ENCODE data around the gene DISP3. TPM values are rescaled to one million over a fixed set of nuclear protein-coding genes. Genes with fewer than 3 reads are reported as not detected.

Gene DISP3
- total and polyA plus RNA-seq, 2 of the 13 experiments (the other 11 are each of a cell fraction or from before 2014, with no cell fraction given): 0.08 to 0.13 TPM

DNA sequence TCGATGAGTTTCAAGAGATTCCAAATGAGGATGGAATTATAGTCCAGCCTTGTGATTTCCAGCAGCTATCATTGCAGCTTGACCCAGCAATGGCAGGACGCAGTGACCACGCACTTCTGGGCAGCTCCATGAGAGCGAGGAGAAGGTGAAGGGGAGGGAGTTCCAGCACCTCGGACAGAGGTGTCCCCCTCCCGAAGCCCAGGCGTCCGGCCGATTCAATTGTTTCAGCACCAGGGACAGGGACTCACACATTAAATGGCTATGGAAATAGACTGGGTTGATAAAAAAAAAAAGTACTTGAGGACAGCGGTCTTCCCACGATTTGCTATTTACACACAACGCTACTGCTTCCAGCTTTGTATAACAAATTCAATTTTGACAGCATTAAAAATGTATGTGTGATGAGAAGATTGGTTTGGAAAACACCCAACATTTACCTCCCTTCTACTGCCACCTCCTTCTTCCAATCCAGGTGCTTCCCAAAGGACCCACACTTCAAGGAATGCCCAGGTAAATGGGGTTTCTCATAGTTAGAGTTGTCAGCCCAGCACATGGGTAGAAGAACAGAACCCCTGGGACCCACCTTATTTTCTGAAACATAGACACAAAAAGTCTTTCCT is 71.8 kb downstream of the DISP3 start (continued):
- TF ChIP-seq, protein P1, sequence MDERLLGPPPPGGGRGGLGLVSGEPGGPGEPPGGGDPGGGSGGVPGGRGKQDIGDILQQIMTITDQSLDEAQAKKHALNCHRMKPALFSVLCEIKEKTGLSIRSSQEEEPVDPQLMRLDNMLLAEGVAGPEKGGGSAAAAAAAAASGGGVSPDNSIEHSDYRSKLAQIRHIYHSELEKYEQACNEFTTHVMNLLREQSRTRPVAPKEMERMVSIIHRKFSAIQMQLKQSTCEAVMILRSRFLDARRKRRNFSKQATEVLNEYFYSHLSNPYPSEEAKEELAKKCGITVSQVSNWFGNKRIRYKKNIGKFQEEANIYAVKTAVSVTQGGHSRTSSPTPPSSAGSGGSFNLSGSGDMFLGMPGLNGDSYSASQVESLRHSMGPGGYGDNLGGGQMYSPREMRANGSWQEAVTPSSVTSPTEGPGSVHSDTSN (CRISPR knock-in tag; IDR thresholded peaks at IDR 0.05): no peak
- TF ChIP-seq, protein P2, sequence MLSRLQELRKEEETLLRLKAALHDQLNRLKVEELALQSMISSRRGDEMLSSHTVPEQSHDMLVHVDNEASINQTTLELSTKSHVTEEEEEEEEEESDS (CRISPR knock-in tag; IDR thresholded peaks at IDR 0.05; ENCODE audit: borderline replicate concordance): no peak
- TF ChIP-seq, protein P3, sequence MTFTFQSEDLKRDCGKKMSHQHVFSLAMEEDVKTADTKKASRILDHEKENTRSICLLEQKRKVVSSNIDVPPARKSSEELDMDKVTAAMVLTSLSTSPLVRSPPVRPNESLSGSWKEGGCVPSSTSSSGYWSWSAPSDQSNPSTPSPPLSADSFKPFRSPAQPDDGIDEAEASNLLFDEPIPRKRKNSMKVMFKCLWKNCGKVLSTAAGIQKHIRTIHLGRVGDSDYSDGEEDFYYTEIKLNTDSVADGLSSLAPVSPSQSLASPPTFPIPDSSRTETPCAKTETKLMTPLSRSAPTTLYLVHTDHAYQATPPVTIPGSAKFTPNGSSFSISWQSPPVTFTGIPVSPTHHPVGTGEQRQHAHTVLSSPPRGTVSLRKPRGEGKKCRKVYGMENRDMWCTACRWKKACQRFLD (CRISPR knock-in tag; IDR thresholded peaks at IDR 0.05; ENCODE audit: borderline replicate concordance): peak; percentile 97
- peak; percentile 88 for TF ChIP-seq ZSCAN25 (CRISPR knock-in tag; IDR thresholded peaks at IDR 0.05)
- TF ChIP-seq ZNF841 (CRISPR knock-in tag; IDR thresholded peaks at IDR 0.05; ENCODE audit: borderline replicate concordance): peak; percentile 83; the same call in 1 of the 2 replicates
- TF ChIP-seq, protein P4, sequence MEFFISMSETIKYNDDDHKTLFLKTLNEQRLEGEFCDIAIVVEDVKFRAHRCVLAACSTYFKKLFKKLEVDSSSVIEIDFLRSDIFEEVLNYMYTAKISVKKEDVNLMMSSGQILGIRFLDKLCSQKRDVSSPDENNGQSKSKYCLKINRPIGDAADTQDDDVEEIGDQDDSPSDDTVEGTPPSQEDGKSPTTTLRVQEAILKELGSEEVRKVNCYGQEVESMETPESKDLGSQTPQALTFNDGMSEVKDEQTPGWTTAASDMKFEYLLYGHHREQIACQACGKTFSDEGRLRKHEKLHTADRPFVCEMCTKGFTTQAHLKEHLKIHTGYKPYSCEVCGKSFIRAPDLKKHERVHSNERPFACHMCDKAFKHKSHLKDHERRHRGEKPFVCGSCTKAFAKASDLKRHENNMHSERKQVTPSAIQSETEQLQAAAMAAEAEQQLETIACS (CRISPR knock-in tag; IDR thresholded peaks at IDR 0.05): 0 out of 2 replicates have a peak, but pooled peaks have one; percentile 38
- TF ChIP-seq, protein P5, sequence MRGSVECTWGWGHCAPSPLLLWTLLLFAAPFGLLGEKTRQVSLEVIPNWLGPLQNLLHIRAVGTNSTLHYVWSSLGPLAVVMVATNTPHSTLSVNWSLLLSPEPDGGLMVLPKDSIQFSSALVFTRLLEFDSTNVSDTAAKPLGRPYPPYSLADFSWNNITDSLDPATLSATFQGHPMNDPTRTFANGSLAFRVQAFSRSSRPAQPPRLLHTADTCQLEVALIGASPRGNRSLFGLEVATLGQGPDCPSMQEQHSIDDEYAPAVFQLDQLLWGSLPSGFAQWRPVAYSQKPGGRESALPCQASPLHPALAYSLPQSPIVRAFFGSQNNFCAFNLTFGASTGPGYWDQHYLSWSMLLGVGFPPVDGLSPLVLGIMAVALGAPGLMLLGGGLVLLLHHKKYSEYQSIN (CRISPR knock-in tag; IDR thresholded peaks at IDR 0.05; ENCODE audit: borderline replicate concordance): peak; percentile 94; the same call in 1 of the 2 replicates
- peak; percentile 96 for TF ChIP-seq MTF1 (CRISPR knock-in tag; IDR thresholded peaks at IDR 0.05)
- no peak for TF ChIP-seq DPF2 (CRISPR knock-in tag; IDR thresholded peaks at IDR 0.05; ENCODE audit: borderline replicate concordance, low read depth)
- TF ChIP-seq ZNF713 (CRISPR knock-in tag; IDR thresholded peaks at IDR 0.05): no peak
- TF ChIP-seq ZNF615 (CRISPR knock-in tag; IDR thresholded peaks at IDR 0.05; ENCODE audit: borderline replicate concordance): peak; percentile 67; the same call in 1 of the 2 replicates
- peak; percentile 90; the same call in 1 of the 2 replicates for TF ChIP-seq KLF9 (CRISPR knock-in tag; IDR thresholded peaks at IDR 0.05; ENCODE audit: low read depth)
- TF ChIP-seq, protein P6, sequence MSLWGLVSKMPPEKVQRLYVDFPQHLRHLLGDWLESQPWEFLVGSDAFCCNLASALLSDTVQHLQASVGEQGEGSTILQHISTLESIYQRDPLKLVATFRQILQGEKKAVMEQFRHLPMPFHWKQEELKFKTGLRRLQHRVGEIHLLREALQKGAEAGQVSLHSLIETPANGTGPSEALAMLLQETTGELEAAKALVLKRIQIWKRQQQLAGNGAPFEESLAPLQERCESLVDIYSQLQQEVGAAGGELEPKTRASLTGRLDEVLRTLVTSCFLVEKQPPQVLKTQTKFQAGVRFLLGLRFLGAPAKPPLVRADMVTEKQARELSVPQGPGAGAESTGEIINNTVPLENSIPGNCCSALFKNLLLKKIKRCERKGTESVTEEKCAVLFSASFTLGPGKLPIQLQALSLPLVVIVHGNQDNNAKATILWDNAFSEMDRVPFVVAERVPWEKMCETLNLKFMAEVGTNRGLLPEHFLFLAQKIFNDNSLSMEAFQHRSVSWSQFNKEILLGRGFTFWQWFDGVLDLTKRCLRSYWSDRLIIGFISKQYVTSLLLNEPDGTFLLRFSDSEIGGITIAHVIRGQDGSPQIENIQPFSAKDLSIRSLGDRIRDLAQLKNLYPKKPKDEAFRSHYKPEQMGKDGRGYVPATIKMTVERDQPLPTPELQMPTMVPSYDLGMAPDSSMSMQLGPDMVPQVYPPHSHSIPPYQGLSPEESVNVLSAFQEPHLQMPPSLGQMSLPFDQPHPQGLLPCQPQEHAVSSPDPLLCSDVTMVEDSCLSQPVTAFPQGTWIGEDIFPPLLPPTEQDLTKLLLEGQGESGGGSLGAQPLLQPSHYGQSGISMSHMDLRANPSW (CRISPR knock-in tag; IDR thresholded peaks at IDR 0.05; ENCODE audit: borderline replicate concordance): no peak
- peak; percentile 92; the same call in 1 of the 2 replicates for TF ChIP-seq FOXM1 (CRISPR knock-in tag; IDR thresholded peaks at IDR 0.05)
- TF ChIP-seq ZNF230 (CRISPR knock-in tag; IDR thresholded peaks at IDR 0.05): peak; percentile 90
- peak; percentile 78 for TF ChIP-seq ZNF263 (CRISPR knock-in tag; IDR thresholded peaks at IDR 0.05)
- TF ChIP-seq NR2C2 (CRISPR knock-in tag; IDR thresholded peaks at IDR 0.05; ENCODE audit: borderline replicate concordance): no peak
- peak; percentile 76 for TF ChIP-seq XRCC5 (optimal IDR thresholded peaks at IDR 0.05; ENCODE audit: low read length)
- TF ChIP-seq RBAK (CRISPR knock-in tag; IDR thresholded peaks at IDR 0.05): no peak
- TF ChIP-seq ZNF790 (CRISPR knock-in tag; IDR thresholded peaks at IDR 0.05; ENCODE audit: borderline replicate concordance): peak; percentile 98; the same call in 1 of the 2 replicates
- TF ChIP-seq ZKSCAN8 (CRISPR knock-in tag; IDR thresholded peaks at IDR 0.05; ENCODE audit: borderline replicate concordance): peak; percentile 89
- TF ChIP-seq ZNF256 (CRISPR knock-in tag; conservative IDR thresholded peaks at IDR 0.05): peak; percentile 99
- TF ChIP-seq ZNF292 (CRISPR knock-in tag; IDR thresholded peaks at IDR 0.05; ENCODE audit: borderline replicate concordance, low read depth): no peak

Measured in HepG2 (cell line).